HG03342 (cell line): ENCODE data around the gene TNIK.
"Not testable (repeated sequence)": the region's sequence is repeated elsewhere in the genome, so short reads cannot be mapped to it uniquely, and the experiment has no call there.

ENCODE experiments used
- ATAC-seq: cut with Tn5 transposase; IDR thresholded peaks from one replicate; pipeline ENCODE4 v1.9.1; 2021; ENCODE audit warnings: mild to moderate bottlenecking, moderate library complexity; ENCODE audit not compliant: unreplicated experiment

Gene TNIK

DNA sequence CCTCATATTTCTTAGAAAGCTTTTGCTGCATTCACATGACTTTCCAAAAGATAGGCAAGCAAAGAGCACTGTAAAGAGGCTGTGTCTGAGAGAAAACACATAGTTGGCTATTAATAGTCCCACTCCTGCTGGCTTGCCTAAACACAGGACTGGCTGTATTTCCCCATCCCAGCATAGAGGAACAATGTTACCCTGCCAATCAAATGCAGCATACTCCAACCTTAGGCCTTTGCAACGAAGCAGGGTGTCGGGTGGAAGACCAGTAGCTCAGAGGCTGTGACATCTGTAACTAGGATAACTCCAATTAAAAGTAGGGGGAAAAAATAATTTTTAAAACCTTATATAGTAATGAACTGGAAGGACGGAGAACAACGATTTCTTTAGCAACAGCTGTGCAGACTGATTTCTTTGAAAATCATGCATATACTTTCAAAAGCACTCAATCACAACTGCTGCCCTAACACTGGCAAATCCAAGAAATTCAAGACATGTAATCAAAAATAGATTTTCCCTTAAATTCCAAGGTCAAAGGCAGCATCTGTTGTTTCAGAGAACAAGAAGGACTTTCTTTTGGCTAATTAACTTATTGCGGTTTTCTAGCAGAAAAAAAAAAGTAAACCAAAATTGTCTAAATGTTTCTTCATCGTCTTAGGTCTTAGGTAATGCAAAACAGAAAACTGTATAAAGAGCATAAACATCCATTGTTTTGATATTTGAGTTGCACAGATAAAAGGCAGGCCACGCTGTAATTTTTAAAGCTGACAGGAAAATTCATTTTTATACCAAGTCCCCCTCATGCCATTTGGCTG lies 139.3 kb downstream of the TNIK start:
- no peak for ATAC-seq

DNA sequence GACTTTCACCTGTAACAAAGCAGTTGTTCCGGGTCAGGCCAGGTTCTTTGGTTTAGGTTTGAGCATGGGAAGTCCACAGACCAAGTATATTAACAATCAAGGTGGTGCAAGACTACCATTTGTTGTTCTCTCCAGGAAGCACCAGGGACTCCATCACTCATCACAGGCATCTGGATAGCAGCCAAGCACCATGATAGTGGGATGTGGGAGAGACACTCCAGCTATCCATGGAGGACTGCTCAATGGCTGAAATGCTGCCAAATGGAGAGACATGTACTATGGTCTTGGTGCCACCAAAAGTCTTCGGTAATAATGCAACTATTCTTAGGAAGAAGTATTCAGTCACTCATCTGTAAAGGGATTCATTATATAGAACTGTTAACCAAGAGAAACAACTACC lies 143.0 kb downstream of the TNIK start:
- ATAC-seq: no peak

- no peak for ATAC-seq
Observed at GRCh38 chr3:171315919-171316318, 144.3 kb downstream of the TNIK start.

DNA sequence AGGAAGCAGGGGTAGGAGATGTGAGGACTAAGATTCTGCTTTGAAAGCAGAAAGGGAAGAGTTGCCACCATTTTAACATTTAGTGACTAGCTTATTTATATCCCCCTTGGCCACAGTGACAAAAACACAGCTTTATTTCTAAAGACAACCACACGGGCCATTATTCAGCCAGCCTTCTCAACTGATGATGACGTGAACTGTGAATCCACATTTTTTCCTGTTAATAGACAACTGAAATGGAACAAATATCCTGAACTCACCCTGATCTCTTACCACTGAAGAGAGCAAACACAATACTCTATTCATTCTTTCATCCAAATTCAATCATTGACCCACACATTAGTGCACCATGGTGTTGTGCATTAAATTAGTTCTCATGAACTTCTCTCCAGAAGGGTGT lies 145.1 kb downstream of the TNIK start:
- ATAC-seq: no peak

DNA sequence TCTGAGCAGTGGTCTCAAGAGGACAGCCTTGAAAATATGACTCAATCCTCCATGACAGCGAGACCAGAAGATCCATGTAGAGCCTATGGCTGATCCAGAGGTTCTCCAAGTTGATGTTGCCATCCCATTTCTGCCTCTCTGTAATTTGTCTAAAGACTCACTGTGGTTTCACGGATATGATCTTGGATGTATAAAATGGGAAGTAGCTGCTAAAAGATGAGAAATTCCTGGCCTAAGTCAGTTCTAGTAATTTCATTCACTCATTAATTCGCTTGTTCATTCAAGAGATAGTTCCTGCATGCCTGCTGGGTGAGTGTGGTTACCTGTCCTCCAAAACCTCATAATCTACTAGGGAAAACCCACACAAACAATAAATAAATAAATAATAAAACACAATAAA lies 145.9 kb downstream of the TNIK start:
- no peak for ATAC-seq

GRCh38 chr3:171313702-171314101 lies 146.5 kb downstream of the TNIK start:
- no peak for ATAC-seq

- no peak for ATAC-seq
Observed at GRCh38 chr3:171312741-171313140, 147.5 kb downstream of the TNIK start.

GRCh38 chr3:171311784-171312183 lies 148.4 kb downstream of the TNIK start:
- no peak for ATAC-seq

GRCh38 chr3:171309906-171310359 lies 150.3 kb downstream of the TNIK start:
- ATAC-seq: peak; percentile 64

DNA sequence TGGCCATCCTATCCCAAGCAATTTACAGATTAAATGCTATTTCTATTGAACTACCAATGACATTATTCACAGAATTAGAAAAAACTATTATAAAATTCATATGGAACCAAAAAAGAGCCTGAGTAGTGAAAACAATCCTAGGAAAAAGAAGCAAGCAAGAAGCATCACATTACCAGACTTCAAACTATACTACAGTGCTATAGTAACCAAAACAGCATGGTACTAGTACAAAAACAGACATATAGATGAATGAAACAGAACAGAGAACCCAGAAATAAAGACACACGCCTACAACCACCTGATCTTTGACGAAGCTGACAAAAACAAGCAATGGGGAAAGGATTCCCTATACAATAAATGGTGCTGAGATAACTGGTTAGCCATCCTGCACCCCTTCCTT lies 152.2 kb downstream of the TNIK start:
- ATAC-seq: no peak

GRCh38 chr3:171307046-171307585 lies 153.1 kb downstream of the TNIK start:
- no peak for ATAC-seq

GRCh38 chr3:171306631-171307030 lies 153.6 kb downstream of the TNIK start:
- no peak for ATAC-seq

DNA sequence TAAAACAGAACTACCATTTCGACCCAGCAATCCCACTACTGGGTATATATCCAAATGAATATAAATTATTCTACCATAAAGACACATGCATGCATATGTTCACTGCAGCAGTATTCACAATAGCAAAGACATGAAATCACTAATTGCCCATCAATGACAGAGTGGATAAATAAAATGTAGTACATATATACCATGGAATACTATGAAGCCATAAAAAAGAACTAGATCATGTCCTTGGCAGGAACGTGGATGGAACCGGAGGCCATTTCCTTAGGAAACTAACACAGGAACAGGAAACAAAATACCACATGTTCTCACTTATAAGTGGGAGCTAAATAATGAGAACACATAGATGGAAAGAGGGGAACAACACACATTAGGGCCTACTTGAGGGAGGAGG lies 154.4 kb downstream of the TNIK start:
- ATAC-seq: not testable (repeated sequence)

DNA sequence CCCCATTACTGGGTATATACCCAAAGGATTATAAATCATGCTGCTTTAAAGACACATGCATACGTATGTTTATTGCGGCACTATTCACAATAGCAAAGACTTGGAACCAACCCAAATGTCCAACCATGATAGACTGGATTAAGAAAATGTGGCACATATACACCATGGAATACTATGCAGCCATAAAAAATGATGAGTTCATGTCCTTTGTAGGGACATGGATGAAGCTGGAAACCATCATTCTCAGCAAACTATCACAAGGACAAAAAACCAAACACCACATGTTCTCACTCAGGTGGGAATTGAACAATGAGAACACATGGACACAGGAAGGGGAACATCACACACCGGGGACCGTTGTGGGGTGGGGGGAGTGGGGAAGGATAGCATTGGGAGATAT lies 155.7 kb downstream of the TNIK start:
- ATAC-seq: not testable (repeated sequence)

GRCh38 chr3:171304017-171304416 lies 156.2 kb downstream of the TNIK start:
- ATAC-seq: not testable (repeated sequence)

GRCh38 chr3:171301998-171302397 lies 158.2 kb downstream of the TNIK start:
- no peak for ATAC-seq

GRCh38 chr3:171301002-171301401 lies 159.2 kb downstream of the TNIK start:
- ATAC-seq: no peak

DNA sequence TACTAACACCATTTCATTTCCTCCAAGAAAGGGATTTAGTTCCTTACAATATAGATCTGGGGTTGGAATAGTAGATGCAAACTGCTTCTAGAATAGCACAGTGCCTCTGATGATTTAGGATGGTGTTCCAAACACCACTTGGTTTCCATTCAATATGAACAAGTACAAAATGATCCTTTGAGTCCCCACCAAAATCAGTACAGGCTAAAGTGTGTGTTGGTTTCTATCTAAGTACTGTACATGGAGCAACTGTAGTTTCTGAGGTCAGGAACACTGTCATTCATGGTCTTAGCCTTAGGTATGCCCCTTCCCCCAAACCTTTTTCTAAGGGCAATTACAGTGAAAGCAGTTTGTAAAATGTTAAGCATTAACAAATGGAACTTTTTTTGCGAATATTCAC lies 162.3 kb downstream of the TNIK start:
- no peak for ATAC-seq

GRCh38 chr3:171297207-171297606 lies 163.0 kb downstream of the TNIK start:
- no peak for ATAC-seq

DNA sequence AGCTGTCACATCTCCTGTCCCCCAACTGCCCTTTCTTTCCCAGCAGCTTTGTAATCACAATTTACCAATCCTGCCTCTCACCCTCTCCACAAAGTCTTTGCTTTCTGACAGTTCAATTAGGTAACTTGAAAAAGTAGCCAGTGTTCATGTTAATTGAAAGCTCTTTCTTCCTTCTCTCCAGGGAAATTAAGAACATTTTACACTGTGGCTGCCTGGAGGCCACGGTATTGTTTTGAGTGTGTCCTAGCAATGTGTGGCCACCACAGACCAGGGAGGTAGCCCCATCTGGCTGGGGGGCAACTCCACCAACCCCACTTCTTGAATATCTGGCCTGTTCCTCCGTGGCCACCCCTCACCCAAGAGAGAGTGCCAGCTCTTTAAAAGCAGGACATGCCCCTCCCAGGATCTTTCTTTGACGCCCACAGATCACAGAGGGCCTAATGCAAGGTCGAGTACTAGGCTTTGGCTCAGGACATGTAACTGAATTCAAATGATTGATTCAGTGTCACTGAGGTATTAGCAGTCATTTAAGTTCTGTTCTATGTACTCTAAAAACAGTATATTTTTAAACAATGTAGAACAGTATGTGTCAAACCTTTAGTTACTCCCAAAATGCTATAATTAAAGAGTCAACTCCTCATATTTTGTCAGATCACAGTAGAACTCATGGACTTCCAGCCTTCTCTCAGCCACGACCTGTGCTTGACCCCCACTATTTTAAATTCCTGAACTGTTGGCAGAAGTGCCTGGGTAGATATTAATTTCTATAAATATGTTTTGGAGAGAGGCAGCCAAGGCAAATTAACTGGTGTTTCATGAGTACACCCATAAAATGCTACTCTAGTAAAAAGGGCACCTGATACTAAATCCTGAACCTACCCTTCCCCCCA lies 164.5 kb downstream of the TNIK start:
- no peak for ATAC-seq

GRCh38 chr3:171293142-171293782 lies 166.9 kb downstream of the TNIK start:
- ATAC-seq: peak; percentile 75
